Measurements from ENCODE around the gene ZNF324. TPM values are rescaled to one million over a fixed set of nuclear protein-coding genes. Genes with fewer than 3 reads are reported as not detected.
A peak's percentile ranks its signal among the peaks of the same experiment; 100 is the strongest.

Gene ZNF324
- total and polyA plus RNA-seq, 2 of the 13 experiments (the other 11 are each of a cell fraction or from before 2014, with no cell fraction given) = 1.1 to 4.7 TPM

- TF ChIP-seq ARID4A (CRISPR knock-in tag; IDR thresholded peaks at IDR 0.05; ENCODE audit: borderline replicate concordance) (peak; percentile 96), ZSCAN20 (CRISPR knock-in tag; IDR thresholded peaks at IDR 0.05; ENCODE audit: borderline replicate concordance) (peak; percentile 49; the same call in 1 of the 2 replicates), HDAC1 (CRISPR knock-in tag; IDR thresholded peaks at IDR 0.05) (peak; percentile 88), ZIK1 (CRISPR knock-in tag; IDR thresholded peaks at IDR 0.05; ENCODE audit: borderline replicate concordance, low read depth) (peak; percentile 83; the same call in 1 of the 2 replicates), GABPB1 (CRISPR knock-in tag; IDR thresholded peaks at IDR 0.05) (peak; percentile 95), ATF7 (IDR thresholded peaks at IDR 0.05) (no peak), ATF7 (CRISPR knock-in tag; IDR thresholded peaks at IDR 0.05) (no peak), FOXC1 (CRISPR knock-in tag; IDR thresholded peaks at IDR 0.05; ENCODE audit: borderline replicate concordance) (peak; percentile 46; the same call in 1 of the 2 replicates), DZIP1 (CRISPR knock-in tag; IDR thresholded peaks at IDR 0.05) (0 out of 2 replicates have a peak, but pooled peaks have one; percentile 84), ZNF580 (CRISPR knock-in tag; IDR thresholded peaks at IDR 0.05; ENCODE audit: borderline replicate concordance, low read depth) (0 out of 2 replicates have a peak, but pooled peaks have one; percentile 50), SAP130 (CRISPR knock-in tag; IDR thresholded peaks at IDR 0.05; ENCODE audit: low read depth) (peak; percentile 94), NR2F2 (IDR thresholded peaks at IDR 0.05; ENCODE audit: borderline replicate concordance, low read depth) (peak; percentile 77), ARID5B (CRISPR knock-in tag; IDR thresholded peaks at IDR 0.05) (0 out of 2 replicates have a peak, but pooled peaks have one; percentile 6), NFATC3 (CRISPR knock-in tag; IDR thresholded peaks at IDR 0.05) (0 out of 2 replicates have a peak, but pooled peaks have one; percentile 83), ZBTB7A (CRISPR knock-in tag; IDR thresholded peaks at IDR 0.05) (peak; percentile 75; the same call in 1 of the 2 replicates), KMT2A (CRISPR knock-in tag; IDR thresholded peaks at IDR 0.05) (no peak)
Observed at GRCh38 chr19:58475714-58476497, 9.0 kb downstream of the ZNF324 start, which contains the start of gene ZNF446 (continued).
